Epithelial cell of prostate (primary cell): ENCODE results near the gene SEL1L3.

ENCODE experiments used
- DNase-seq: peaks from one replicate; pipeline ENCODE4 v3.0.0-alpha.2; 2011; ENCODE audit warnings: low read depth, low spot score
- H3K27ac ChIP-seq: fragments of 450-650 bp; 2 replicates; pipeline ENCODE4 v1.5.1; 2017; ENCODE audit warnings: mild to moderate bottlenecking

Gene SEL1L3

DNA sequence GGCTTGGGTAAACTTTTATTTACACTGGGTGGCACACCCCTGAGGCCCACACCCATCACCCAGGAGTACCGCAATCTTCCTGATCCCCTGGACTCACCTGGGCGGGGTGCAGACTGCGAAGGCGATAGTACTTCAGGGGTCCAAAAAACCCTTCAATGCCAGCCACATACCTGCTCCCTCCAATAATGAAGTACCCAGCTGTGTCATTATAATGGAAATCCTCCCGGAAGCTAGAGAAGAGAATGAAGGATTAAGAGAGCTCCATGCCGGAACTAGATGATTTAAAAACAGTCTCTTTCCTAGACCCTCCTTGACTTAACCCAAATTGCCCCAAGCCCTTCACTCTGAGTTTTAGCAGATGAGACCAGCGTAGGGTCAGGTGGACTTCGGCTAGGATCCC is 40.9 kb downstream of the SEL1L3 start:
- no peak overlapping the region for H3K27ac ChIP-seq

DNA sequence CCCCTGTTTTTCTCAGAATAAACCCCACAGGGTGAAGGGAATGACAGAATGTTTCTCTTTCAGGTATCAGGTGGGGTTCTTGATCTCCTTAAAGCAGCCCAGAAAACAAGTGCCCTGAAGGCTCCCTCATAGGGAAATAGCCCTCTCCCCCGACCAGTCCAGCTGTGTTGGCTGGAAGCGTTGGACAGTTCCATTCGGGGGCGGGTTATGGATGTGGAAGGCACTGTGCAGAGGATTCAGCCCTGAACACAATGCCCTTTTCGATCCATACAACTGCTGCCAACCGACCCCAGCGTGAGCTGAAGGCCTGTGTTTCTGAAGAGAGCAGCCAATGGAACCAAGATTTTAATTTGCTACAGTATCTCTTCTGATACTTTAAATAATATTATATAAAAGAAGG is 41.5 kb downstream of the SEL1L3 start:
- DNase-seq: no peak
- H3K27ac ChIP-seq: no peak overlapping the region

More for the DNA sequence above, 40.9 kb downstream of the SEL1L3 start:
- DNase-seq: no peak

DNA sequence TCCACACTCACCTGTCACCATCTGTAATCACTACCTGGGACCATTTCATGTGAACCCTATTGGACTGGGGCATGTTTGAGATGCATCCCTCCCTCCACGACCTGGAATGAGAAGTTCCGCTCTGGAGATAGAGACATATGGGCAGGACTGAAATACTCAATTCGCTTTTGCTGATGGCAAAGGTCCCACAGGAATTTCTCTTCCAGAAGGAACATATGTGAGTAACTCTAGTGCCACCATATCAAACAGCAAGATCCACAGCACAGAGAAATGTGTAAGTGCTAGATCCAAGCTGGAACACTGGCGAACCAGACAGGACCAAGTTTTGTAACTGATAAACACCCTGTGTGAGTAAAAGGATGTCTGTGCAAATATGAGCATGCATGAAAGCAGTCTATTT is 43.9 kb downstream of the SEL1L3 start:
- H3K27ac ChIP-seq: peak overlapping the region; percentile 78
- no peak for DNase-seq

DNA sequence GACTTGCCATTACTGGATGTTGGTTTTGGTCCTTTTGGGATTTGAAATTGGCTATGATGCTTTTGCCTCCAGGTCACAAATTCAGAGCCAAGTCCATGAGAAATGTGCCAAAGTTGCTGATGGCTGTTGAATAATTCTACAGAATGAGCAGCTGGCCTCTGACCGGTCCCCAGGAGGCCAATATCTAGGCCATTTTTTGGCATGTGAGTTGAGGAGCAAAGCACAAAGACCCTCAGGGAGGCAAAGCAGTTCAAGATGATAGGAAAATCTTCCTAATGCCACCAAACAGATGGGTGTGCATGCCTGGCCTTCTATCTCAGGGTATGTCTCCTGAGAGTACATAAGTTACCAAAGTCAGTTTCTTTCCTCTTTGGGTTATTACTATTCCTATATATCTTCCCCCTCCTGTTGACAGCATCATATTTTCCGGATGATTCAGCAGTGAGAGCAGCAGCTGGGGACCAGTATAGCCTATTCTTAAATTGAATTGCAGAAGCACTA is 44.4 kb downstream of the SEL1L3 start:
- peak overlapping the region; percentile 78 for H3K27ac ChIP-seq

DNA sequence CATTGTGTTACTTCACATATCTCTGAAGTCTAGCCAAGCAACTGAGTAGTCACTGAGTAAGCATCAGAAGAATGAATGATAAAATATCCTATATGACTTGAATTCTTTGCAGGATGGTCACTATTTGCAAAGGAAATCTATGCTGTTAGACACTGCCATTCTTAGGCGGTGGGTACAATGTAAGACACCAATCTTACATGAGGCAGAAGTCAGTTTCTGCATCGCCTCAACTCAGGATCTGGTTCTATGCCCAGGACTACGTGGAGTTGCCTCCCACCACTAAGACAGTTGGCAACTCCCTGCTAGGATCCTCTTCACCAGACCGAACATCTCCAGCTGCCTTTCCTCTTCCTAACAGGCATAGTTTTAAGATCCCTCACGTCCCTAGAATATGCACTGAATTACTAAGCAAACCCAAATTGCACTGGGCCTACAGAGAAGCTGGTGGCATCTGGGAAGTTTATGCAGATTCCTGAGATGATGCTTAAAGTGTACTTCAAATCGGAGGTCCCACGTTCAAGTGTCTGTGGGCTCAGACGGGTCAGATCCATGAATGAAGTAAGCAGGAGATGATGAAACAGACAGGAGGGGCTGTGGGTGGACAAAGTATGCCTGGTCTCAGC is 45.6 kb downstream of the SEL1L3 start:
- DNase-seq: no peak
- H3K27ac ChIP-seq: peak overlapping the region; percentile 78

More for the DNA sequence above, 44.4 kb downstream of the SEL1L3 start:
- DNase-seq: no peak

DNA sequence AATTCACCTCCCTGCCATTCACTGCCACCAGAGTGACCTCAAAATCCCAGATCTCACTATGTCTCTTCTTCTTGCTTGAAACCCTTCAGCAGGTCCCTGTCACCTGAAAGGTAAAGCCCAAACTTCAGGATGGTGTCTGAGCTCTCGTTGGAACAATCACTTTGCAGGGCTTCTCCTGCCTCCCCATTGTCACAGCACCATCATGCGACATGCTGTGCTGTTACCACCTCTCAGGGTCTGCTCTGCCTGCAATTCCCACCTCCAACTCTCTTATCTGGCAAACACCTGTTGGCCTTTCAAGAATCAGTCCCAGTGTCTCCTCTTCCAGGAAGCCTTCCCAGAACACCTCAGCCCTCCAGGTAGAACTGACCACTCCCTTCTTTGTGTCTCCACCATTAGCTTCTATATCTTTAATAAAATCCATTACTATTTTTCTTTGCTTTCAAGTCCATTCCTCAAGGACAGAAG is 46.2 kb downstream of the SEL1L3 start:
- no peak for DNase-seq
- H3K27ac ChIP-seq: peak overlapping the region; percentile 78

DNA sequence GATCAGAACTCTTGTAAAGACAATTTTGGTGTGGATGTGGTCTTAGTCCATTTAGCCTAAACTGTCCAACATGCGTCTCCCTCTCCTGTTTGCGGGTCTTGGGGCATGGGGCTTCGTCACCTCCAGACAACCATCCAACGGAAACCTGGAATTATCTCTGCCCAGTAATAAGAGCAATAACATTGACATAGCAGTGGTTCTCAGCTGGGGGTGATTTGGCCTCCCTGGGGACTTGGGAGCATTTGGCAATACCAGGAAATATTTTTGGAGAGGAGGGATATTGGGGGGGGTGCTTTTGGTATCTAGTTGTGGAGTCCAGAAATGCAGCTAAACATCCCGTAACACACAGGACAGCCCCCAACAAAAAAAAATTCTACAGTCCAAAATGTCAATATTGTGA is 47.2 kb downstream of the SEL1L3 start:
- peak overlapping the region; percentile 86 for H3K27ac ChIP-seq
- DNase-seq: no peak

DNA sequence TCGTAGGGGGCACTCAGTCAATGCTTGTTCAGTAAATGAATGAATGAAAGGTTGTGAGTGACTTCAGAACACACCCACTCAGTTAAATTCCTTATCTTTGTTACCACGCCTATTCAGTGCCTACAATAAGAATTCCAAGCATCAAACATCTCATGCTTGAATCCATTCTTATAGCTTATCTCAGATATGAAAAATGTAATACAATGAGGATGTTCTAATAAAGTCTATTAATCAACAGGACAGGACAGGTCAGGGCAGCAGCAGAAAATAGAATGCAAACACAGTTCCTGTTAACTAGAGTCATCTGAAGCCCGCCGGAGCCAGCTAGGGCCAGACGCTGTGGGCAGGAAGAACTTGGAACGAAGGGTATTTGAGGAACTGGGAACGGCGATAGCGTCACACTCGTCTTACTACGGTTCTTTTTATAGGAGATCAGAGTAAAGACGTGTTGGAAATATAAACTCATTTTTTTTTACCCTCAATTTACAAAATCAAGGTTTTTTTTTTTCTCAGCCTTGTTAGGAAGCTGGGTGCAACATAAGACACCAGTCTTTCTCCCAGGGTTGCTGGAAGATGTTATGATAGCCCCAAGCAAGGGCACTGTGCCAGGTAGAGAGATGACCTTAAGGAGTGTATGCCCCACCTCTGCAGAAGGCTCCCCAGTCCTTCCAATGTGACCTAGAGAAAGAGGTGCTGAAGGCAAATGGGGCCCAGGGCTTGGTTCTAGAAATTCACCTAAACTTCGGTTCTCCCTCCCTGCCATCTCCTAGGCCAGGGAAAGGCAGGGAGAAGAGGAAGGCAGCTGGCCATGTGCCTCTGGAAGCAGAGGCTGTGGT is 48.3 kb downstream of the SEL1L3 start:
- peak overlapping the region; percentile 86 for H3K27ac ChIP-seq
- DNase-seq: peak; percentile 29

DNA sequence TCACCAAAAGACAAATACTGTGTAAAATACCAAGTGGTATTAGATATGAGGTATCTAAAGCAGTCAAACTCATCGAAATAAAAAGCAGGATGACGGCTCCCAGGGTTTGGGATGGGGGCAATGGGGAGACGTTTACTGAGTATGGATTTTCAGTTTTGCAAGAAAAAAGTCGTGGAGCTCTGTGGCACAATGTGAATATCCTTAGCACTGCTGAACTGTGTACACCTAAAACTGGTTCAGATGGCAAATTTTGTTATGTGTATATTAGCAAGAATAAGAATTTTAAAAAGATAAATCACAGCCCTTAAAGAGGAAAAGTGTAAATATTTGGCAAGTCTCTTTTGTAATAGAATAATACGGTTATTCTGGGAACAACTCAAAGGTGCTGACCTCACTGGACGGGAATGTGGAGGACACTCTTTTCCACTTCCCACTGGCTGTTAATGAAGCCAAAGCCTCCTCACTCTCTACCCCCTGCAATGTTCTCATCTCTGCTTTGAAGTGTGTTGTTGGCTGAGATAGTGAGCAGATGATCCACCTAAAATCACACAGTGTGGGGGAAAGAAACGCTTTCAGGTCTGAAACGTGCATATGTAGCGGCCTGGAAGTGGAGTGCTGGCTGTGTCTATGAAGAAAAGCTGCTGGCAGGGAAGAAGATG is 49.2 kb downstream of the SEL1L3 start:
- no peak for DNase-seq
- peak overlapping the region; percentile 86 for H3K27ac ChIP-seq

DNA sequence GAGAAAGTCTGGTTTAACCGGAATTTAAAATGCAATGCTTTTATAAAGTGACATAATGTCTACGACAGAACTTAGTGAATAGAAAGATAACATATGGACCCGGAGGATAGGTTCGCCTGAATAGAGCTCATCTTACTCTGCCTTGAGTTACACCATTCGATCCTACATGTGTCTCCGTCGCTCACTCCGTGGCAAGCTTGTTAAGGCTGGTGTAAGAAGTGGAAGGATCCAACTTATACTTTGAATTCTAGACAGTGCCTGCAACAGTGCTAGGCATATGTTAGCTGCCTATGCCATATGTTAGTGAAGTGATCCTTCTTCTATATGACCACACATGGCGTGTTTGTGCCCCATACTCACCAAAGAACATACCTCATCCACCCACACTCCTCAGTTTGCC is 50.9 kb downstream of the SEL1L3 start:
- no peak for DNase-seq
- H3K27ac ChIP-seq: no peak overlapping the region

DNA sequence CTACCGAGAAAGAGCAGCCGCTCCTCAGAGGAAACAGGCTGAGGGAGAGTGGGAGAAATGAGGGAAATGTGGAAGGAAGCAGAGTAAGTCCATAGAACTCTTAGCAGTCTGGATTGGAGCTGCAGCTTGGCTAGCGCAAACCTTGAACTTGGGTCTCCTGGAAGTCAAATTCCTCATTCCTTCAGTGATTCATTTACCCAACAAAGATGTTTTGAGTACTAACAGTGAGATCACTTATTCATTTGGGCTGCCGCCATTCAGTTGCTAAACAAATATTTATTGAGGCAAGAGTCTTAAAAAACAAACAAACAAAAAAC is 51.5 kb downstream of the SEL1L3 start:
- H3K27ac ChIP-seq: no peak overlapping the region
- DNase-seq: no peak

DNA sequence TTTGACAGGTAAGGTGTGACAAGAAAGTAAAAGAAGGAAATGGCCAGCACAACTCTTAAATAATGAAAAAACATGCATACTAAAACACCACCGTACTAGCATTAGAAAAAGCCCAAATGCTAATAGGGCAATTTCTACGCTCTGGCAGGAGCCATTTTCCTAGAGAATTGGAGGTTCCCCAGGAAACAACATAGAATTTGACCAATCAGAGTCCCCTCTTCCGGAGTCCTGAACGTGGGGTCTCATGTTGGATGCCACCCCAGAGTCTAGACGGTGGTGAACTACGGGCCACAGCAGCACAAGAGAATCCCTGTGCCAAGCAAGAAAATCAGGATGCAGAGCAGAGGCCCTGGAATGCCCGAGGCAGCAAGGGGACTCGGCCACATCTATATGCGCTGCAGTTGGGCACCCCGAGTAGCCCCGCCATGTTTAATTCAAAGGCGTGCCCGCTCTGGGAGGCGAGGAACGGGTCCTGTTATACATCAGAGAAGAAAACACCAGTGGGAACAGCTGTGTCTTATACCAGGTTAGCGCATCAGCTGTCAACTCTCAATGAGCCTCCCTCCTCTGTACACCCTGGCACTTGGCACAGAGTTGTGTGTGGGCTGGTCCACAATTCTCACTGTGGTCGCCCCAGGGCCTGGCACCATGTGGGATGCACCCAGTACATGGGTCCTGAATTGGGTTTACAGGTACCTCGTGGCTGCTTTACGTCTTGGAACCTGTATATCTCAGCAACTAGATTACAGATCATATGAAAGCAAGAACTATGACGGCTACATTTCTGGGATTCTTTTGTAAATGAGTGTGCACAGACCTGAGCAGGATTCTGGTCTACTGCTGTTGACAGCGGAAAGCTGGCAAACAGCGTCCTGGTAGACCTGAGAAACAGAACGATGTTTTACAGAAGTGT is 52.1 kb downstream of the SEL1L3 start:
- no peak overlapping the region for H3K27ac ChIP-seq
- no peak for DNase-seq

DNA sequence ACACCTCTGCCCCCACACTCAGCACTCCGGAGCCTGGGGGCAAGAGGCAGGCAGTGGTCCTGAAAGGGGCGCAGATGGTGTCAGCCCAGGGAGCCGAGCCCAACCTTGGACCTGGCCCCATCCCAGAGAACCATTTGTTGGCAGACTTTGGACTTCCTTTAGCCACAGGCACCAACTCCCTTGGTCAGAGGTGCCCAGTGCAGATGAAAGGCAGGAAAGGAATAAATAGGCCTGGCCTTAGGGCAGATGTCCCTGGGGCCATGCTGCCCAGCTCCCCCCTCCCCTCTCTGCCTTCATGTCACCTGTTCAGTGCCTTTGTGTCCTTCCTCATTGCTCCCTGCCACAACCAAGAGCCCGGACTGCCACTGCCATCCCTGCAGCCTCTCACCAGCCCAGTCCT is 52.8 kb downstream of the SEL1L3 start:
- no peak overlapping the region for H3K27ac ChIP-seq
- DNase-seq: no peak

DNA sequence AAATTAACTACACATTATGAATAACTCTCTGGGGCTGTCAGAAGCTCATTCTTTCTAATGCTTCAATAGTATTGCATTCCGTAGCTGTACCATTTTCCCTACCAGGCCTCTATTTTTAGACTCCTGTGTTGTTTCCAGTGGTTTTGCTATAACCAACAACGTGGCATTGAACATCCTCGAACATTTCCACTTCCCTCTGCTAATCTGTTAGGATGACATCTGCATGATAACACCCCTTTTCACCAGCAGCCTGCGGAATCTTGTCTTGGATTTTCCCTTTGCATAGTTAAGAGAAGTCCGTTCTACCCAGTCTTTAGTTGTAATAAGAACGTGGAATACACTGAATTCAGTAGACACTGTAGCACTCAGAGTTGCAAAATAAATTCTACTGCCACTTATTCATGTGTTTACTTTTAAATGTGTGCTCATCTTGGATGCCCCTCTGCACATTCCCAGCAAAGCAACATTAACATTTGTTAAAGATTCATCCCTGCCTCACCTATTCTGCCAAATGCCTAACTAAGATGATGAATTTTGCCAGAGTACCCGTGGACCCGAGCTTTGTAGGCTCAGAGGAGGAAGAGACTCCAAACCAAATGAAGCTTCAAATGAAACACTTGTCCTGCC is 55.6 kb downstream of the SEL1L3 start:
- no peak overlapping the region for H3K27ac ChIP-seq
- no peak for DNase-seq

DNA sequence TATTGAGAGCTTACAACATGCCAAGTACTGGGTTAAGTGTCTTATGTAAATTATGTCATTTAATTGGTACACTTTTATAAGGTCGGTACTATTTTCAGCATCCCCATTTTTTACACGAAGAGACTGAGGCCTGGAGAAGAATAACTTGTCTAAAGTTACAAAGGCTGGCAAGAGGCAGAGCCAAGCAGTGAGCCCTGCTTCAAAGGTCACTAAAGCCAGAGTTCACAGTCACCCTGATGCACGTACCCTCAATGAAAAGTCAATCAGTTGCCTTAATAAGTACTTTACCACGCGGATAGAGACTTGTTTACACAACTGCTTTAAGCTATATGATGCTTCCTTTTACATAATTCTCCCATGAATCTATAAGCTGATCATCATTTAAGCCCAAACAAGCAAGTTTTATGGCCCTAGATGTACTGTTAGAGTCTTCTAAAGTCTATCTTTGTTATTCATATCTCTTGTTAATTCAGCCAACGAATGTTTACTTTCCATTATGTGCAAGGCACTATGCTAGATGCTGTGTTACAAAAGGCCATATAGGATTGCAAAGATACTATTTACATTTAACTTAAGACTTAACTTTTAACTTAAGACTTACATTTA is 57.4 kb downstream of the SEL1L3 start:
- no peak for DNase-seq

DNA sequence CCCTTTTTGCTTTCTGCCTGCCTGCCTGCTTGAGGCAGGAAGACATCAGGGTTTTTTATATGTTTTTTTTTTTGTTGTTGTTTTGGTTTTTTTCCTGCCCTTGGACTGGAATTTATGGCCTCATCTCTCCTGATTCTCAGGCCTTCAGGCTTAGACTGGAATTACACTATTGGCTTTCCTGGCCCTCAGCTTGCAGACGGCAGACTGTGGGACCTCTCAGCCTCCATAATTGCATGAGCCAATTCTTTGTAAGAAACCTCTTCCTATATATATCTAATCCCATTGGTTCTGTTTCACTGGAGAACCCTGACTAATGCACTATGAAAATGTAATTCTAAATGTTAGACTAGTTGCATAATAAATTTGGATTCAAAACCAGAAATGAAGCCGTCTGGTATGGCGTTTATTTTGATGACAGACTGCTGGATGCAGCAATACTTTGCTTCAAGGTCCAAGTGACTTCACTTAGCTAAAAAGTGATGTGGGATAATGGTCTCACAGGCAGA is 59.0 kb downstream of the SEL1L3 start:
- no peak for DNase-seq
- H3K27ac ChIP-seq: no peak overlapping the region

More for the DNA sequence above, 57.4 kb downstream of the SEL1L3 start:
- H3K27ac ChIP-seq: no peak overlapping the region

DNA sequence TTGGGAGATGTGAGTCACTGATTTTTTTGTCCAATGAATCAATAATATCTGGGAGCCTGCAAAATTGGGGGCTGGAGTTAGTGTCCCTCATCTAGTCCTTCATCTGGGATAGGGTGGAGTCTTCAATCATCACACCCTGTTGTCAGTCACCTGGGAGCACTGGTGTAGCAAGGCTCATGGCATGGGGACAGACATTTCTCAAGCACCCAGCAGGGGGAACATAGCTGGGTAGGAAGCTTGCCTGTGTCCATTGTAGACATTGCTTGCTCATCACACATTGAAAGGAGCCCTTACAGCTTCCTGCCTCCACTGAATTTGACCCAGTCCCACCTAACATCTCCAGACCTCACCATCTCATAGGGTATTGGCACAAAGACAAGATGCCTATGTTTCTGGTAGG is 61.2 kb downstream of the SEL1L3 start:
- DNase-seq: no peak
- no peak overlapping the region for H3K27ac ChIP-seq

DNA sequence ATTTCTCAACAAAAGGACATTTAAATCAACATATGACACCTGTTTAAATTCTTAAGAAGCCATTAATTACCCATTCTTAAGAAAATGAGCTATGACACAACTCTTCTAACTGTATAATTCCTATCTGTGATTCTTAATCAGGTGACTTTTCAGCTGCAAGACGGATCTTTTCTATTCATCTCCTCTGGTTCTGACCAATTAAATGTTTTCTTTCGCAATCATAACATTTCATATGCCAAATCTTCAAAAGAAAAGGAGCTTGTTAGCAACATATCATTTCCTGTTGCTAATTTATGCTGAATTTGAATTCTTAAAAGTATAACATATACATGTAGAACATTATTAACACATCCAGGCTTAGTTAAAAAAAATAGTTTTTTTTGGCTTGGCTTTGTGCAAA is 62.5 kb downstream of the SEL1L3 start:
- H3K27ac ChIP-seq: no peak overlapping the region
- DNase-seq: no peak

DNA sequence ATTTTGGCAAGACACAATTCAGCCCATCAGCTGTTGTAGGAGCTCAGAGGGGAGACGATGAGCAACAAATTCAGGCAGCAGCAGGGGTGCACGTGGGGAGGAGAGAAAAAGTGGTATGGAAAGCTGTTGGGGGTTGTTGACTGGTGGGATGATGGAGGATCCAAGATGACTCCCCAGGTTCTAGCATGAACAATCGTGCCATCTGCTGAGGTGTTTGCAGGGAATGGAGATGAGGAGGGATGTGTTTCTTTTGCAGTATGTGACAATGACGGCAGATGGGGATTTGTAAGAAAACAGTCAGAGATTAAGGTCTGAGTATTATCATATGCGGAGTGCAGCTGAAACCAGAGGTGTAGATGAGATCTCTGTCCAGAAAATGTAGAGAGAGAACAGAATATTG is 63.3 kb downstream of the SEL1L3 start:
- no peak overlapping the region for H3K27ac ChIP-seq
- no peak for DNase-seq
